Keratinocyte (primary cell): ENCODE data around the gene CABP4.

ENCODE experiments used
- EZH2 ChIP-seq: IDR thresholded peaks from one replicate; pipeline ENCODE4 v1.6.1; 2012; ENCODE audit warnings: inconsistent platforms, mild to moderate bottlenecking, low read length, moderate library complexity
- TF ChIP-seq, protein P1 (sequence below), 3 experiments: IDR thresholded peaks in 1 of 3; conservative IDR thresholded peaks in 1 of 3; optimal IDR thresholded peaks in 1 of 3; 2 replicates in 2 of 3; 3 replicates in 1 of 3; pipeline versions ENCODE3 to v1.5.1; 2011; ENCODE audit warnings: low read length in 3 of 3, mild to moderate bottlenecking in 3 of 3, moderate library complexity in 2 of 3, control low read depth in 1 of 3, inconsistent platforms in 1 of 3; ENCODE audit not compliant: insufficient read depth in 2 of 3; ENCODE audit errors: extremely low read depth in 1 of 3

DNA sequence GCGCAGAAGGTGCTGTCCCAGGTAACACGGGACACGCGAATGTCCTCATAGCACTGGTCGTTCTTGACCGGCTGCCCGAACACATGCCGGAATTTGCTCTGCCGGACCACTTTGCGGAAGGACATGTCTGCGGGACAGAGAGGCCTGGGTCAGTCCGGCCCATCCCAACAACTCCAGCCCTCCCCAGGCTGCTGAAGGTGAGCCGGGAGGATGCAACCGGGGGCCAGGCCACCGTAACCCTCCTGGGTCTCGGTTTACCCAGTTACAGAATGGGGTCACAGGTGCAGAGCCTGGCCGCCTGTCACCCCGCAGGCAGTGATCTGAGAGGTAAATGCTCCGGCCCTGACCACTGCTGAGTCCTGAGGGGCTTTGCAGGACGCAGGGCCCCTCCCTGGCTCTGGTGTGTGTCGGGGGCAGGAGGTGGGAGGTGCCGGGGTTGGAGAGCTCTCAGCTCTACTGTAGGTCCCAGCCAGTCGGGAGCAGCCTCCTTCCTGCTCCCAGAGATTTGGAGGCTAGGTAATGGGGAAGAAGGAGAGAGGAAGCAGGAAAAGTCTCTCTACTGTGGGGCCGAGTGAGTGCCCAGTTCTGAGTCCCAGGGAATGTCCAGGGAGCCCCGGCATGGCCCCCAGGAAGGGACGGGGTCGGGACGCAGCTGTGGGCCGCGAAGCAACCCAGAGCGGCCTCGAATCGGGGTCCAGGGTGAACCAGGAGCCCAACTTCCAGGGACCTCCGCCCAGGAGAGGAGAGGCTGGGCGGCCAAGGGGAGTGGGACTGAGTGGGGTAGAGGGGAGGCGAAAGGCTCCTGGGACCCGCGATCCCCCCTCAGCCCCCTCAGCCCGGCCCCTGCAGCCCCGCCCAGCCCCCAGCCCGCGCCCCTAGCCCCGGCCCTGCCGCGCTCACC lies 12.4 kb upstream of the CABP4 start:
- TF ChIP-seq EZH2, result no peak
- TF ChIP-seq, protein P1, sequence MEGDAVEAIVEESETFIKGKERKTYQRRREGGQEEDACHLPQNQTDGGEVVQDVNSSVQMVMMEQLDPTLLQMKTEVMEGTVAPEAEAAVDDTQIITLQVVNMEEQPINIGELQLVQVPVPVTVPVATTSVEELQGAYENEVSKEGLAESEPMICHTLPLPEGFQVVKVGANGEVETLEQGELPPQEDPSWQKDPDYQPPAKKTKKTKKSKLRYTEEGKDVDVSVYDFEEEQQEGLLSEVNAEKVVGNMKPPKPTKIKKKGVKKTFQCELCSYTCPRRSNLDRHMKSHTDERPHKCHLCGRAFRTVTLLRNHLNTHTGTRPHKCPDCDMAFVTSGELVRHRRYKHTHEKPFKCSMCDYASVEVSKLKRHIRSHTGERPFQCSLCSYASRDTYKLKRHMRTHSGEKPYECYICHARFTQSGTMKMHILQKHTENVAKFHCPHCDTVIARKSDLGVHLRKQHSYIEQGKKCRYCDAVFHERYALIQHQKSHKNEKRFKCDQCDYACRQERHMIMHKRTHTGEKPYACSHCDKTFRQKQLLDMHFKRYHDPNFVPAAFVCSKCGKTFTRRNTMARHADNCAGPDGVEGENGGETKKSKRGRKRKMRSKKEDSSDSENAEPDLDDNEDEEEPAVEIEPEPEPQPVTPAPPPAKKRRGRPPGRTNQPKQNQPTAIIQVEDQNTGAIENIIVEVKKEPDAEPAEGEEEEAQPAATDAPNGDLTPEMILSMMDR (optimal IDR thresholded peaks at IDR 0.05 in 1 of 3, IDR thresholded peaks at IDR 0.05 in 1 of 3, conservative IDR thresholded peaks at IDR 0.05 in 1 of 3; ENCODE audit: extremely low read depth in 1 of 3, insufficient read depth in 2 of 3, low read length in 3 of 3), result no peak
